Spinal cord (tissue), 10 donors: ENCODE data around the gene CACNG4. TPM values are rescaled to one million over a fixed set of nuclear protein-coding genes. Genes with fewer than 3 reads are reported as not detected.
A peak's percentile ranks its signal among the peaks of the same experiment; 100 is the strongest.

Experiments used
- DNase-seq, 6 donors: peaks; one replicate each; pipeline versions ENCODE4 v3.0.0 to v3.0.0-alpha.2; 2013 to 2015; ENCODE audit warnings: low spot score in 6 of 6, low read depth in 4 of 6
- H3K27ac ChIP-seq: one replicate; pipeline ENCODE4 v1.5.1; 2013; ENCODE audit warnings: low read depth, low read length, control low read depth
- H3K27me3 ChIP-seq: one replicate; pipeline ENCODE4 v1.6.1; 2013; ENCODE audit warnings: low read length; ENCODE audit not compliant: control insufficient read depth, insufficient read depth
- H3K36me3 ChIP-seq: one replicate; pipeline ENCODE4 v1.6.1; 2013; ENCODE audit warnings: low read length; ENCODE audit not compliant: control insufficient read depth, insufficient read depth
- H3K4me1 ChIP-seq: one replicate; pipeline ENCODE4 v1.6.1; 2013; ENCODE audit warnings: low read length; ENCODE audit not compliant: control insufficient read depth, insufficient read depth
- H3K4me3 ChIP-seq: one replicate; pipeline ENCODE4 v1.5.1; 2013; ENCODE audit warnings: low read depth, low read length, control low read depth
- H3K9me3 ChIP-seq: one replicate; pipeline ENCODE4 v1.6.1; 2013; ENCODE audit warnings: low read length; ENCODE audit not compliant: control insufficient read depth, insufficient read depth
- WGBS: methylation state at CpG from one replicate; pipeline ENCODE4 v1.1.5; 2013; ENCODE audit warnings: missing lambda C conversion rate; ENCODE audit not compliant: insufficient coverage; 5-methylcytosine and 5-hydroxymethylcytosine counted together
- polyA plus RNA-seq, 2 donors: library from polyadenylated mRNA; unstranded; fragments of 120-200 nt; gene quantifications; one replicate each; pipeline ENCODE4 v1.2.1, GENCODE V29; 2013; ENCODE audit not compliant: insufficient read length in 2 of 2
- total RNA-seq, 2 donors: library from RNA; depleted of rRNA in 1 of 2; stranded (reverse); fragments of 120-200 nt in 1 of 2; fragments of >200 nt in 1 of 2; gene quantifications; one replicate each; pipeline versions ENCODE4 v1.2.3 to v1.2.4, GENCODE V29; 2013 to 2014
- donor health status: healthy.

CACNG4 gene
- total and polyA plus RNA-seq, 4 donors: 19.7 to 161 (median 86.1) TPM

DNA sequence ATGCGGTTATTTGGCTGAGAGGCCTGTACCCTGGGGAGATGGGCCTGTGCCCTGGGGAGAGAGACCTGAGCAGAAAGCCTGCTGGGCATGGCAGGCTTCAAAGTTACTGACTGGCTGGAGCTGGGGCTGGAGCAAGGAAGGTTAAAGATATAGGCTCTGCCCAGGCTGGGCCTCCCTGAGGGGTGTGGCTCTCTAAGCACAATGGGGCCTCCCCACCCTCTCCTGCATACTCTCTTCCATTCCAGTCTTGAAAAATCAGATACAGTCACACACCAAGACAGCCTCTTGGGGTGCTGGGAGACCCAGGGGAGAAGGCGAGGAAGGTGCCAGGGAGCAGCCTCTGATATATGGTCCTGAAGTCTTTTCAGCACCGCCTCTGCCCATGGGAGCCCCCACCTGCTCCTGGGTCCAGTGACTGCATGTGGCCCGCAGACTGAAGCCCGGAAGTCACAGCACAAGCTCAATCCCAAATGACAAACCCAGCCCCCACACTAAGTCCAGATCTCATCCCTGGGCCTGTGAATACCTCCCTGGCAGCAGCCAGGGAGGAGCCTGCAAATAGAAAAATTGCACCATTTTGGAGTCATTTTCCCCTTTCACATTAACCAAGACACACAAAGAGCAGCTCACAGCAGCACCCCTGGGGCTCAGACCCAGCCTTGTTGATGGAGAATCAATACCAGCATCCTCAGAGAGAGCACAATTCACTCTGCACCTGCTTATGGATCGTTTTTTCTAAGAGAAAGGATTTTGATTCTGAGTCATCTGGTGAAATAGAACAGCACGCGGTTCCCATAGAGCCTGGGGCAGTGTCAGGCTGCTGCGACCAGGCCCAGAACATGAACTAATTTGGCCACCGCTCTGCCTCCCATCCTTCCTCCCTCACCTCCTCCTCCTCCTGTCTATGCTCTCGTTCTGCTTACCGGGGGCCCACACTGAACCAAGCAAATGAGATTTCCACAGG lies 54.2 kb downstream of the CACNG4 start:
- peak in 1 of 6 donors; percentile 62 for DNase-seq
- H3K36me3 ChIP-seq: peaks cover 58% of the 10 kb centered on the region
- WGBS: 57% methylated on average over 11 of the region's 12 CpGs
- H3K27me3 ChIP-seq: no peaks in the 10 kb centered on the region
- peak overlapping the region; percentile 36 for H3K27ac ChIP-seq
- peaks cover 62% of the 10 kb centered on the region for H3K4me1 ChIP-seq
- H3K9me3 ChIP-seq: no peaks in the 10 kb centered on the region
- no peak overlapping the region for H3K4me3 ChIP-seq

GRCh38 chr17:67019809-67020208 lies 55.3 kb downstream of the CACNG4 start:
- DNase-seq: no peak
- H3K4me3 ChIP-seq: no peak overlapping the region
- H3K27me3 ChIP-seq: no peaks in the 10 kb centered on the region
- peaks cover 68% of the 10 kb centered on the region for H3K36me3 ChIP-seq
- peak overlapping the region; percentile 35 for H3K27ac ChIP-seq
- peaks cover 68% of the 10 kb centered on the region for H3K4me1 ChIP-seq
- no peaks in the 10 kb centered on the region for H3K9me3 ChIP-seq
- WGBS: 70% methylated on average over 6 of the region's 8 CpGs

DNA sequence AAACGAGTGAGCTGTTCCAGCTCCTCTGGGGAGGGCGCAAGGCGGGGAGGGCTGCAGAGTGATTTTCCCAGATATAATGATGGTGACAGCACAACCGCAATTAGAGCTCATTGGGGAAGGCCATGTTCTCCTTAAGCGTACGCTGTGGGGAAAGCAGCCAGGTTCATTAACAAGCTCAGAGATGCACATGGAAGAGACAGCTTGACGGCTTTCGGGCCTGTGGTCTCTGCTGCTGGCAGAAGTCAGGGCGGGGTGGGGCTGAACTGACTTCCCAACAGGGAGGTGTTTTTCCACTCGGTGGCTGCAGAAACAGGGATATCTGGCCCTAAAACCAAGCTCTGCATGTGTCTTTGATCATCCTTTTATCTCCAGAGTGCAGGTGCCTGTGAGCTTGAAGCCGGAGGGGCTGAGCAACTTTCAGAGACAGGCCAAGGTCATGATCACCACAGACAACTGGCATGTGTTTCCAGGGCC lies 55.8 kb downstream of the CACNG4 start:
- Histone ChIP-seq H3K27me3 (no peaks in the 10 kb centered on the region), H3K4me3 (no peak overlapping the region), H3K27ac (peak overlapping the region; percentile 35), H3K36me3 (peaks cover 73% of the 10 kb centered on the region), H3K4me1 (peaks cover 64% of the 10 kb centered on the region), H3K9me3 (no peaks in the 10 kb centered on the region)
- peak in 2 of 6 donors; percentile 77 to 85 for DNase-seq
- WGBS: 54% methylated on average over 11 of the region's 11 CpGs

GRCh38 chr17:67021196-67021595 lies 56.7 kb downstream of the CACNG4 start:
- peaks cover 76% of the 10 kb centered on the region for H3K36me3 ChIP-seq
- DNase-seq: no peak

GRCh38 chr17:67021743-67022450 lies 57.4 kb downstream of the CACNG4 start:
- Histone ChIP-seq H3K36me3 (peaks cover 79% of the 10 kb centered on the region), H3K4me3 (no peak overlapping the region), H3K9me3 (no peaks in the 10 kb centered on the region), H3K4me1 (peaks cover 64% of the 10 kb centered on the region), H3K27me3 (no peaks in the 10 kb centered on the region), H3K27ac (peak overlapping the region; percentile 69)
- 80% methylated on average over 10 of the region's 16 CpGs for WGBS
- DNase-seq: no peak

More at GRCh38 chr17:67021196-67021595, 56.7 kb downstream of the CACNG4 start:
- 85% methylated on average over 7 of the region's 7 CpGs for WGBS
- H3K27ac ChIP-seq: peak overlapping the region; percentile 69
- H3K4me3 ChIP-seq: no peak overlapping the region
- no peaks in the 10 kb centered on the region for H3K27me3 ChIP-seq
- H3K9me3 ChIP-seq: no peaks in the 10 kb centered on the region
- H3K4me1 ChIP-seq: peaks cover 64% of the 10 kb centered on the region

DNA sequence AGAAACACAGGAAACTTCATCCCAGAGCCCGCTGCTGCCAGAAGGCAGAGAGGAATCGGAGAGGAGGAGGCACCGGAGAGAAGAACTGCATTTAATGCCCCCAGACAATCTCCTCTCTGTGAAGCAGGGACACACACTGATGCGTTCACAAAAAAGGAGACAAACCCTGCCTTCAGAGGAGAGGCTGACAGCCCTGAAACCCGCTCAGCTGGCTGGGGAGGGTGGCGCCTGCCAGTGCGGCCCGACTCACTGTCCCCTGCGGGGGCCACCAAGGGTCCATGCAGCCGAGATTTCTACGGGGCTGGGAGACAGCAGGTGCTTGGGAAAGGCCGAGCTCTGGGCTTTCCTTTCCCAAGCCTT lies 57.9 kb downstream of the CACNG4 start:
- Histone ChIP-seq H3K4me1 (peaks cover 63% of the 10 kb centered on the region), H3K27ac (peak overlapping the region; percentile 69), H3K9me3 (no peaks in the 10 kb centered on the region), H3K36me3 (peaks cover 84% of the 10 kb centered on the region), H3K4me3 (no peak overlapping the region), H3K27me3 (no peaks in the 10 kb centered on the region)
- WGBS: 68% methylated on average over 11 of the region's 12 CpGs
- peak in 4 of 6 donors; percentile 21 to 70 (median 48) for DNase-seq

GRCh38 chr17:67024736-67025135 lies 60.2 kb downstream of the CACNG4 start:
- Histone ChIP-seq H3K4me1 (peaks cover 40% of the 10 kb centered on the region), H3K27ac (no peak overlapping the region), H3K4me3 (no peak overlapping the region), H3K36me3 (peaks cover 78% of the 10 kb centered on the region), H3K27me3 (no peaks in the 10 kb centered on the region), H3K9me3 (no peaks in the 10 kb centered on the region)
- DNase-seq: no peak
- 96% methylated on average over 17 of the region's 17 CpGs for WGBS

GRCh38 chr17:67025216-67025792 lies 60.8 kb downstream of the CACNG4 start:
- H3K9me3 ChIP-seq: no peaks in the 10 kb centered on the region
- no peak overlapping the region for H3K27ac ChIP-seq
- WGBS: 96% methylated on average over 20 of the region's 20 CpGs
- peaks cover 74% of the 10 kb centered on the region for H3K36me3 ChIP-seq
- no peaks in the 10 kb centered on the region for H3K27me3 ChIP-seq
- DNase-seq: no peak
- peaks cover 34% of the 10 kb centered on the region for H3K4me1 ChIP-seq
- no peak overlapping the region for H3K4me3 ChIP-seq

GRCh38 chr17:67026341-67026740 lies 61.8 kb downstream of the CACNG4 start:
- Histone ChIP-seq H3K27ac (no peak overlapping the region), H3K36me3 (peaks cover 74% of the 10 kb centered on the region), H3K4me3 (no peak overlapping the region), H3K9me3 (no peaks in the 10 kb centered on the region), H3K27me3 (no peaks in the 10 kb centered on the region), H3K4me1 (peaks cover 26% of the 10 kb centered on the region)
- WGBS: 100% methylated on average over 2 of the region's 2 CpGs
- DNase-seq: no peak
